Prostate gland (tissue), 2 donors: ENCODE data around the gene SPRR2E.

ENCODE experiments used
- CTCF ChIP-seq, 4 experiments: fragments of 200-600 bp in 2 of 4; fragments of 450-650 bp in 2 of 4; sonication (generic) in 2 of 4; IDR thresholded peaks; 1 replicate in 3 of 4; 2 replicates in 1 of 4; pipeline ENCODE4 v1.5.1; 2016 to 2019; ENCODE audit warnings: antibody characterized with exemption in 4 of 4, mild to moderate bottlenecking in 2 of 4, moderate library complexity in 2 of 4
- POLR2A ChIP-seq: fragments of 450-650 bp; IDR thresholded peaks from one replicate; pipeline ENCODE4 v1.6.1; 2016; ENCODE audit warnings: antibody characterized with exemption, mild to moderate bottlenecking

DNA sequence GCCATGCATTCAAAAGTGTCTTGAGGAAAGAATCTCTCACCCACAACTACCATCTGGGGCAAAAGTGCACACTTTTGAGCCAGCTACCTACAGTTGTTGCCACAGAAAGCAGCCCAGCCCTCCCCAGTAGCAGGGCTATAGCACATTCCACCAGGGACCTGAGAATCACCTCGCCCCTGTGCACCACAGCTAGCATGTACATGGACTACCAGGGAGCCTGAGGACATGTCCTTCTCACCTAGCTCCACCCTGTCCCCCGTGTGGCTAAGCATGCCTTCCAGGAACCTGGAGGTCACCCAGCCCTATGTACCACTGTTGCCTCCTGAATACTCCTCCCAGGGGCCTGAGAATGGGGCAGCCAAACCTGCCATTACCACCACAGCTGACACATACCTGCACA, 39.4 kb upstream of the SPRR2E start:
- no peak for TF ChIP-seq CTCF (IDR thresholded peaks at IDR 0.05)
- TF ChIP-seq POLR2A: no peak
